ENCODE results near the gene EI24. TPM values are rescaled to one million over a fixed set of nuclear protein-coding genes. Genes with fewer than 3 reads are reported as not detected.
A peak's percentile ranks its signal among the peaks of the same experiment; 100 is the strongest.

Gene EI24
- total and polyA plus RNA-seq, 9 of the 15 experiments (the other 6 are each of a cell fraction or from before 2014, with no cell fraction given): 50.4 to 260 (median 168) TPM

DNA sequence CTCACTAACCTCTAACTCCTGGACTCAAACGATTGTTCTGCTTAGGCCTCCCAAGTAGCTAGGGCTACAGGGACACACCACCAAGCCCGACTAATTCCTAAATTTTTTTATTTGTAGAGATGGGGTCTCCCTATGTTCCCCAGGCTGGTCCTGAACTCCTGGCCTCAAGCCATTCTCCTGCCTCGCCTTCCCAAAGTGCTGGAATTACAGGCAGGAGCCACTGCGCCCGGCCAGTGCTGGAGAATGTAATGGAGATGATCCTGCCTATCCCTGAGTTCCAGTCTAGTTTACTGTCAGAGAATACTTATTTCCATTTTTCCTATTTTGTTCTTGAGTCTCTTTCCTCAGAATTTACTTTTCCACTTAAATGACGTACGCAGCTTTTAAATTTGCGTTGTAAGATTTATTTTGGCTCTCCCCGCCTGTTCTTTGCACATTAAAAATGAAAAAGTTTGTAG lies 55.5 kb downstream of the EI24 start, which contains the start of gene CHEK1:
Gene CHEK1 (plus strand): TSS at position 408 of the 458 bp plus-strand sequence. CDS start 1,606 bp downstream, outside the sequence.
- Histone ChIP-seq H3K9me1 (ENCODE audit: control insufficient read depth, insufficient read depth, low read length) (no peaks in the 10 kb centered on the region), H3K9me3 (replicated peaks; ENCODE audit: control insufficient read depth, insufficient read depth, low read depth, low read length) (no peaks in the 10 kb centered on the region), H3K4me2 (ENCODE audit: insufficient read depth, low read length) (peak within 1 kb of the TSS; percentile 98), H3K36me3 (ENCODE audit: control insufficient read depth, insufficient read depth, low read length) (peaks cover 62% of the 10 kb centered on the region), H3K4me1 (replicated peaks in 1 of 2; ENCODE audit: control insufficient read depth in 2 of 2, insufficient read depth in 2 of 2, low read length in 2 of 2) (peaks cover 9 to 10% of the 10 kb centered on the region in 2 experiments), H3K79me2 (ENCODE audit: control insufficient read depth, insufficient read depth, low read length) (peaks cover 45% of the 10 kb centered on the region), H2AFZ (ENCODE audit: low read depth, low read length) (peak within 1 kb of the TSS; percentile 94), H3K9ac (ENCODE audit: insufficient read depth in 1 of 2, low read depth in 2 of 2, low read length in 2 of 2) (peak within 1 kb of the TSS; percentile 93 to 96), H4K20me1 (replicated peaks; ENCODE audit: control insufficient read depth, insufficient read depth, low read length) (no peaks in the 10 kb centered on the region), H3K27ac (ENCODE audit: extremely low read depth, low read depth, low read length) (peak within 1 kb of the TSS; percentile 93), H3K4me3 (peak within 1 kb of the TSS; percentile 80), H3K27me3 (ENCODE audit: control insufficient read depth in 2 of 2, insufficient read depth in 2 of 2, low read length in 2 of 2) (no peaks in the 10 kb centered on the region)
- no peak for ATAC-seq
- POLR2A ChIA-PET: interaction anchor here (0.7 to 3.6 kb wide), 9 partner anchors 8 to 537 kb away, joined by 4 to 13 read pairs (median 6); partner anchors contain the start of genes EI24 and STT3A
- 39% methylated on average over 9 of the region's 9 CpGs for WGBS (ENCODE audit: insufficient coverage, low coverage, missing lambda C conversion rate)
- DNase-seq (ENCODE audit: extremely low read depth in 1 of 4, low spot score in 3 of 4): peak in 1 of 4 experiments; percentile 13
- CTCF ChIA-PET (ENCODE audit: low intra/inter-chr PET ratio): no interaction called here
- TF ChIP-seq, protein P1, sequence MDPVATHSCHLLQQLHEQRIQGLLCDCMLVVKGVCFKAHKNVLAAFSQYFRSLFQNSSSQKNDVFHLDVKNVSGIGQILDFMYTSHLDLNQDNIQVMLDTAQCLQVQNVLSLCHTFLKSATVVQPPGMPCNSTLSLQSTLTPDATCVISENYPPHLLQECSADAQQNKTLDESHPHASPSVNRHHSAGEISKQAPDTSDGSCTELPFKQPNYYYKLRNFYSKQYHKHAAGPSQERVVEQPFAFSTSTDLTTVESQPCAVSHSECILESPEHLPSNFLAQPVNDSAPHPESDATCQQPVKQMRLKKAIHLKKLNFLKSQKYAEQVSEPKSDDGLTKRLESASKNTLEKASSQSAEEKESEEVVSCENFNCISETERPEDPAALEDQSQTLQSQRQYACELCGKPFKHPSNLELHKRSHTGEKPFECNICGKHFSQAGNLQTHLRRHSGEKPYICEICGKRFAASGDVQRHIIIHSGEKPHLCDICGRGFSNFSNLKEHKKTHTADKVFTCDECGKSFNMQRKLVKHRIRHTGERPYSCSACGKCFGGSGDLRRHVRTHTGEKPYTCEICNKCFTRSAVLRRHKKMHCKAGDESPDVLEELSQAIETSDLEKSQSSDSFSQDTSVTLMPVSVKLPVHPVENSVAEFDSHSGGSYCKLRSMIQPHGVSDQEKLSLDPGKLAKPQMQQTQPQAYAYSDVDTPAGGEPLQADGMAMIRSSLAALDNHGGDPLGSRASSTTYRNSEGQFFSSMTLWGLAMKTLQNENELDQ (CRISPR knock-in tag; IDR thresholded peaks at IDR 0.05; ENCODE audit: borderline replicate concordance): no peak
- TF ChIP-seq ZNF707 (CRISPR knock-in tag; conservative IDR thresholded peaks at IDR 0.05): no peak
- TF ChIP-seq, protein P2, sequence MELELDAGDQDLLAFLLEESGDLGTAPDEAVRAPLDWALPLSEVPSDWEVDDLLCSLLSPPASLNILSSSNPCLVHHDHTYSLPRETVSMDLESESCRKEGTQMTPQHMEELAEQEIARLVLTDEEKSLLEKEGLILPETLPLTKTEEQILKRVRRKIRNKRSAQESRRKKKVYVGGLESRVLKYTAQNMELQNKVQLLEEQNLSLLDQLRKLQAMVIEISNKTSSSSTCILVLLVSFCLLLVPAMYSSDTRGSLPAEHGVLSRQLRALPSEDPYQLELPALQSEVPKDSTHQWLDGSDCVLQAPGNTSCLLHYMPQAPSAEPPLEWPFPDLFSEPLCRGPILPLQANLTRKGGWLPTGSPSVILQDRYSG (tag; conservative IDR thresholded peaks at IDR 0.05; ENCODE audit: low read depth): no peak
- TF ChIP-seq BACH1 (tag; IDR thresholded peaks at IDR 0.05): 0 out of 2 replicates have a peak, but pooled peaks have one; percentile 35
- intact Hi-C loops (cut with micrococcal nuclease) (loop anchor here (5.0 kb wide), 4 partner anchors 32 to 248 kb away; partner anchors contain the start of gene STT3A), in situ Hi-C loops (cut with MboI) (no loop called here)
- FAIRE-seq: no peak
- BruUV-seq (replicated peaks): no TSS peak
